ENCODE results near the gene ZNF710. TPM values are rescaled to one million over a fixed set of nuclear protein-coding genes. Genes with fewer than 3 reads are reported as not detected.

The ZNF710 gene
- polyA plus RNA-seq, 1 experiment: 2.2 TPM

GRCh38 chr15:90083419-90083818, 82.3 kb downstream of the ZNF710 start:
- no peaks in the 10 kb centered on the region for H3K27me3 ChIP-seq (ENCODE audit: control insufficient read depth, insufficient read depth, low read length)
- H3K4me3 ChIP-seq (ENCODE audit: low read depth, low read length): no peak overlapping the region
- H3K27ac ChIP-seq (ENCODE audit: low read depth, low read length): no peak overlapping the region
- CTCF ChIA-PET: interaction anchor here (3.7 kb wide), 1 partner anchor 12 kb away, joined by 21 read pairs; no protein-coding TSS in a partner anchor
- POLR2A ChIA-PET: interaction anchor here (1.3 kb wide), 1 partner anchor 19 kb away, joined by 4 read pairs; the partner anchor contains the start of gene IDH2
- DNase-seq (ENCODE audit: low read depth, low spot score): no peak
- no peaks in the 10 kb centered on the region; the same call in 1 of the 2 replicates for H3K9me3 ChIP-seq (ENCODE audit: control insufficient read depth, insufficient read depth, low read length)
- TF ChIP-seq, protein P1, sequence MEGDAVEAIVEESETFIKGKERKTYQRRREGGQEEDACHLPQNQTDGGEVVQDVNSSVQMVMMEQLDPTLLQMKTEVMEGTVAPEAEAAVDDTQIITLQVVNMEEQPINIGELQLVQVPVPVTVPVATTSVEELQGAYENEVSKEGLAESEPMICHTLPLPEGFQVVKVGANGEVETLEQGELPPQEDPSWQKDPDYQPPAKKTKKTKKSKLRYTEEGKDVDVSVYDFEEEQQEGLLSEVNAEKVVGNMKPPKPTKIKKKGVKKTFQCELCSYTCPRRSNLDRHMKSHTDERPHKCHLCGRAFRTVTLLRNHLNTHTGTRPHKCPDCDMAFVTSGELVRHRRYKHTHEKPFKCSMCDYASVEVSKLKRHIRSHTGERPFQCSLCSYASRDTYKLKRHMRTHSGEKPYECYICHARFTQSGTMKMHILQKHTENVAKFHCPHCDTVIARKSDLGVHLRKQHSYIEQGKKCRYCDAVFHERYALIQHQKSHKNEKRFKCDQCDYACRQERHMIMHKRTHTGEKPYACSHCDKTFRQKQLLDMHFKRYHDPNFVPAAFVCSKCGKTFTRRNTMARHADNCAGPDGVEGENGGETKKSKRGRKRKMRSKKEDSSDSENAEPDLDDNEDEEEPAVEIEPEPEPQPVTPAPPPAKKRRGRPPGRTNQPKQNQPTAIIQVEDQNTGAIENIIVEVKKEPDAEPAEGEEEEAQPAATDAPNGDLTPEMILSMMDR (IDR thresholded peaks at IDR 0.05; ENCODE audit: low read depth, low read length): no peak

DNA sequence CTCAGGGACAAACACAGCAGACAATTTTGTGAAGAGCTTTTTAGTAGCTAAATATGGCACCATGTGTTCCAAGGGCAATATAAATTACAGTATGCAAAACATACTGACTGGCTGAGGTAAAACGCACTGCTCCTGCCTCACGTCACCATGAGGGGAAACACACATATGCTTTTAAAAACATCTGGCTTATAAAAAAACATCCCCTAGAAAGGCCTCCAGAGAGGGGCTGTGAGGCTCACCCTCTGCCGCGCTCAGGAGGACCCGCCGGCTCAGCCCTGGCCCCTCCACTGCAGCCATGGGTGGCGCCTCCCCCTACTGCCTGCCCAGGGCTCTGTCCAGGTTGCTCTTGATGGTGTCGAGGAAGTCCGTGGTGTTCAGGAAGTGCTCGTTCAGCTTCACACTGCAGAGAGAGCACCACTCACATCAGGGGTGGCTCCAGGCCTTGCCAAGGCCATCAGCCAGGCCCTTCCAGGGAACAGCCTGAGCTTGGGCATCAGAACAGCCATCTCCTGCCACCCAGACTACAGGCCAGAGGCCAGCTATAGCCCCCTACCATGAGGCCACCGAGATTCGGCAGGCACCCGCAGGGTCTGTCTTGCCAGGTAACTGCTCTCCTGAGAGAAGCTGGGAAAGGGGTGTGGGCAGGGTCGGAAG, 83.0 kb downstream of the ZNF710 start:
- TF ChIP-seq, protein P1 (IDR thresholded peaks at IDR 0.05; ENCODE audit: low read depth, low read length): no peak
- ChIA-PET CTCF (interaction anchor here (1.8 to 3.7 kb wide), 2 partner anchors 13 to 196 kb away, joined by 8 to 21 read pairs; no protein-coding TSS in a partner anchor), POLR2A (no interaction called here)
- no peak overlapping the region for H3K4me3 ChIP-seq (ENCODE audit: low read depth, low read length)
- H3K9me3 ChIP-seq (ENCODE audit: control insufficient read depth, insufficient read depth, low read length): no peaks in the 10 kb centered on the region; the same call in 1 of the 2 replicates
- no peaks in the 10 kb centered on the region for H3K27me3 ChIP-seq (ENCODE audit: control insufficient read depth, insufficient read depth, low read length)
- H3K27ac ChIP-seq (ENCODE audit: low read depth, low read length): no peak overlapping the region
- DNase-seq (ENCODE audit: low read depth, low spot score): no peak

DNA sequence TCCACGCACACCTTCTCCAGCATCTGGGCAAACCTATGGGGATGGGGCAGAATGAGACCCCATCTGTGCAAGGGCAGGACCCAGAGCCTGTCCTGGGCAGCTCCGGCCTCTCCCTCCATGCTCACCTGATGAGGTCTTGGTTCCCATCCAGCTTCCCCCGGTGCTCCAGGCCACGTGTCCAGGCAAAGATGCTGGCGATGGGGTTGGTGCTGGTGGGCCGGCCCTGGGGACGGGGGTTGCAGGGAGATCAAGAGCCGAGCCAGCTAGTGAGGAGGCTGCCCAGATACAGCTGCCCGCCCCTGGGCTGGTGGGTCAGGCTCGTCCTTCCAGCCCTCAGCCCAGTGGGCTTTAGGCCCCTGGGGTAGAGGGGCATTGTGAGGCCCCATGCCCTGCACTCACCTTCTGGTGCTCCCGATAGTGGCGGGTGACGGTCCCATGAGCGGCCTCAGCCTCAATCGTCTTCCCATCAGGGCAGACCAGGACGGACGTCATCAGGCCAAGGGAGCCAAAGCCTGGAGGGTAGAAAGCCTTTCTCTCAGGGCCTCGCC, 83.8 kb downstream of the ZNF710 start:
- Histone ChIP-seq H3K9me3 (ENCODE audit: control insufficient read depth, insufficient read depth, low read length) (no peaks in the 10 kb centered on the region; the same call in 1 of the 2 replicates), H3K4me3 (ENCODE audit: low read depth, low read length) (no peak overlapping the region), H3K27ac (ENCODE audit: low read depth, low read length) (no peak overlapping the region), H3K27me3 (ENCODE audit: control insufficient read depth, insufficient read depth, low read length) (no peaks in the 10 kb centered on the region)
- CTCF ChIA-PET: interaction anchor here (0.8 to 2.3 kb wide), 4 partner anchors 10 to 196 kb away, joined by 3 to 12 read pairs (median 6); no protein-coding TSS in a partner anchor
- POLR2A ChIA-PET: no interaction called here
- TF ChIP-seq, protein P1 (IDR thresholded peaks at IDR 0.05; ENCODE audit: low read depth, low read length): no peak
- DNase-seq (ENCODE audit: low read depth, low spot score): no peak

DNA sequence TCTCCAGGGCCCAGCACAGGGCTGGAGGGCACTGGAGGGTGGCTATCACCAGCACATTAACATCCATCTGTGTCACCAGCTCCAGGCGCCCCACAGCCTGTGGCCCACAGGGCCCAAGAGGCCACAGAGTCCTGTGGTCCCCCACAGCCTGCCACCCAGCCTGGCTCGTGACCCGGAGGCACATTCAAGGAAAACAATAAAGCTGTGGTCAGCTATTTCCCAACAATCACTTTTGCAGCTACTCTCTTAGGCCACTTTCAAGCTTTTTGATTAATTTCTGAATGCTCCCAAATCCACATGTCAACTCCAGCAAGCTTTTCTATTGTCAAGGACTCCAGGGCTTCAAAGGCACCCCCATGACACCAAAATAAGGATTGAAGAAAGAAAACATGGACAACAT, 84.4 kb downstream of the ZNF710 start:
- Histone ChIP-seq H3K27ac (ENCODE audit: low read depth, low read length) (no peak overlapping the region), H3K9me3 (ENCODE audit: control insufficient read depth, insufficient read depth, low read length) (no peaks in the 10 kb centered on the region; the same call in 1 of the 2 replicates), H3K27me3 (ENCODE audit: control insufficient read depth, insufficient read depth, low read length) (no peaks in the 10 kb centered on the region), H3K4me3 (ENCODE audit: low read depth, low read length) (no peak overlapping the region)
- TF ChIP-seq, protein P1 (IDR thresholded peaks at IDR 0.05; ENCODE audit: low read depth, low read length): no peak
- DNase-seq (ENCODE audit: low read depth, low spot score): no peak
- ChIA-PET POLR2A (no interaction called here), CTCF (interaction anchor here (0.8 to 2.3 kb wide), 5 partner anchors 11 to 197 kb away, joined by 3 to 12 read pairs (median 3); no protein-coding TSS in a partner anchor)

GRCh38 chr15:90086868-90087268, 85.7 kb downstream of the ZNF710 start:
- no peak overlapping the region for H3K4me3 ChIP-seq (ENCODE audit: low read depth, low read length)
- TF ChIP-seq, protein P1 (IDR thresholded peaks at IDR 0.05; ENCODE audit: low read depth, low read length): peak; percentile 70
- no peaks in the 10 kb centered on the region; the same call in 1 of the 2 replicates for H3K9me3 ChIP-seq (ENCODE audit: control insufficient read depth, insufficient read depth, low read length)
- no peaks in the 10 kb centered on the region for H3K27me3 ChIP-seq (ENCODE audit: control insufficient read depth, insufficient read depth, low read length)
- no peak overlapping the region for H3K27ac ChIP-seq (ENCODE audit: low read depth, low read length)
- POLR2A ChIA-PET: no interaction called here
- DNase-seq (ENCODE audit: low read depth, low spot score): no peak
- CTCF ChIA-PET: interaction anchor here (1.1 to 2.3 kb wide), 3 partner anchors 13 to 188 kb away, joined by 3 to 12 read pairs (median 4); no protein-coding TSS in a partner anchor
